Measurements from ENCODE around the gene MYH14.
A peak's percentile ranks its signal among the peaks of the same experiment; 100 is the strongest.

The MYH14 gene

GRCh38 chr19:50192463-50193211 is 10.8 kb upstream of the MYH14 start:
- DNase-seq (ENCODE audit: low read depth in 4 of 4, low spot score in 1 of 4): no peak

- DNase-seq (ENCODE audit: low read depth in 4 of 4, low spot score in 1 of 4): no peak
Observed at GRCh38 chr19:50195224-50195623, 8.2 kb upstream of the MYH14 start.

GRCh38 chr19:50196322-50196932 is 7.0 kb upstream of the MYH14 start:
- DNase-seq (ENCODE audit: low read depth in 4 of 4, low spot score in 1 of 4): no peak

- DNase-seq (ENCODE audit: low read depth in 4 of 4, low spot score in 1 of 4): no peak
Observed at GRCh38 chr19:50197348-50197747, 6.1 kb upstream of the MYH14 start.

GRCh38 chr19:50198431-50199258 is 4.8 kb upstream of the MYH14 start:
- no peak for DNase-seq (ENCODE audit: low read depth in 4 of 4, low spot score in 1 of 4)

GRCh38 chr19:50199259-50199555 is 4.2 kb upstream of the MYH14 start:
- no peak for DNase-seq (ENCODE audit: low read depth in 4 of 4, low spot score in 1 of 4)

- DNase-seq (ENCODE audit: low read depth in 4 of 4, low spot score in 1 of 4): no peak
Observed at GRCh38 chr19:50202386-50202785, 1.0 kb upstream of the MYH14 start.

- DNase-seq (ENCODE audit: low read depth in 4 of 4, low spot score in 1 of 4): no peak
Observed at GRCh38 chr19:50202962-50203280, 501 bp upstream of the MYH14 start.

- DNase-seq (ENCODE audit: low read depth in 4 of 4, low spot score in 1 of 4): no peak
Observed at GRCh38 chr19:50204081-50204428, 633 bp downstream of the MYH14 start.

- peak in 1 of 4 experiments; percentile 7 for DNase-seq (ENCODE audit: low read depth in 4 of 4, low spot score in 1 of 4)
Observed at GRCh38 chr19:50204811-50205675, 1.6 kb downstream of the MYH14 start.

- DNase-seq (ENCODE audit: low read depth in 4 of 4, low spot score in 1 of 4): no peak
Observed at GRCh38 chr19:50205681-50206138, 2.3 kb downstream of the MYH14 start.

GRCh38 chr19:50206191-50206590 is 2.8 kb downstream of the MYH14 start:
- no peak for DNase-seq (ENCODE audit: low read depth in 4 of 4, low spot score in 1 of 4)

- no peak for DNase-seq (ENCODE audit: low read depth in 4 of 4, low spot score in 1 of 4)
Observed at GRCh38 chr19:50207730-50208129, 4.3 kb downstream of the MYH14 start.

- no peak for DNase-seq (ENCODE audit: low read depth in 4 of 4, low spot score in 1 of 4)
Observed at GRCh38 chr19:50209131-50209530, 5.7 kb downstream of the MYH14 start.

GRCh38 chr19:50210425-50210824 is 7.0 kb downstream of the MYH14 start:
- no peak for DNase-seq (ENCODE audit: low read depth in 4 of 4, low spot score in 1 of 4)

GRCh38 chr19:50213925-50214324 is 10.5 kb downstream of the MYH14 start:
- no peak for DNase-seq (ENCODE audit: low read depth in 4 of 4, low spot score in 1 of 4)

GRCh38 chr19:50214699-50215543 is 11.5 kb downstream of the MYH14 start:
- no peak for DNase-seq (ENCODE audit: low read depth in 4 of 4, low spot score in 1 of 4)

- no peak for DNase-seq (ENCODE audit: low read depth in 4 of 4, low spot score in 1 of 4)
Observed at GRCh38 chr19:50215820-50216219, 12.4 kb downstream of the MYH14 start.

- no peak for DNase-seq (ENCODE audit: low read depth in 4 of 4, low spot score in 1 of 4)
Observed at GRCh38 chr19:50221087-50221486, 17.7 kb downstream of the MYH14 start.

- no peak for DNase-seq (ENCODE audit: low read depth in 4 of 4, low spot score in 1 of 4)
Observed at GRCh38 chr19:50222691-50223438, 19.4 kb downstream of the MYH14 start.
